ENCODE results near the gene ZNF71.

GRCh38 chr19:56671613-56671994 lies 76.5 kb downstream of the ZNF71 start, which contains the start of gene ZNF835:
- TF ChIP-seq CTCF (IDR thresholded peaks at IDR 0.05) (no peak), POLR2A (IDR thresholded peaks at IDR 0.05) (no peak)
